ENCODE data around the gene BATF3. TPM values are rescaled to one million over a fixed set of nuclear protein-coding genes. Genes with fewer than 3 reads are reported as not detected.

BATF3 gene
- total RNA-seq, 1 donor from 2014 or later = 0.51 TPM

Other genes with a start within 250 kb of the BATF3 start
- gene ATF3, start 91.1 kb downstream of the BATF3 start, total RNA-seq = 2.9 and 3.3 TPM in 2 replicates
- gene NSL1, start 91.9 kb upstream of the BATF3 start, total RNA-seq = 17.5 and 23.8 TPM in 2 replicates
- gene TATDN3, start 92.1 kb upstream of the BATF3 start, total RNA-seq = 11.9 and 33.5 TPM in 2 replicates
- gene SPATA45, start 147.8 kb upstream of the BATF3 start, total RNA-seq = not detected in 2 replicates
- gene FLVCR1, start 158.4 kb upstream of the BATF3 start, total RNA-seq = 3.0 TPM in 2 replicates

All from myocyte (in vitro differentiated cells).